A549 (cell line): ENCODE data around the gene FRMD3. TPM values are rescaled to one million over a fixed set of nuclear protein-coding genes. Genes with fewer than 3 reads are reported as not detected.

Source experiments
- ATAC-seq, 2 experiments: fragments of 200-7000 bp in 1 of 2; fragments of >200 bp in 1 of 2; cut with Nextera tagmentation in 1 of 2; cut with Tn5 transposase in 1 of 2; 3 replicates each; pipeline versions ENCODE4 v1.8.0 to v1.9.1; 2018 to 2020; ENCODE audit warnings: mild to moderate bottlenecking in 1 of 2, moderate library complexity in 1 of 2
- CTCF ChIA-PET: fragments of 300-600 bp; sonication (Branson Sonifier 250); formaldehyde crosslinking; extraction: SDS; loops from one replicate; lab custom pipeline; 2021; ENCODE audit warnings: antibody characterized with exemption, inconsistent platforms; lab: Yijun Ruan, JAX
- POLR2A ChIA-PET: fragments of 350-600 bp; formaldehyde crosslinking; extraction: SDS; loops from one replicate; lab custom pipeline; 2021; ENCODE audit warnings: antibody characterized with exemption, inconsistent platforms; lab: Yijun Ruan, JAX
- DNase-seq, 2 experiments: peaks; one replicate each; pipeline versions ENCODE4 v3.0.0 to v3.0.0-alpha.2; 2011 to 2016; ENCODE audit warnings: low read depth in 1 of 2, low spot score in 1 of 2
- FAIRE-seq: peaks from 2 replicates; lab custom pipeline; 2011; peaks lifted over from hg19 to GRCh38; lab: Jason Lieb, UNC
- H3K27ac ChIP-seq, 2 experiments: fragments of >200 bp; sonication (Bioruptor Twin); formaldehyde crosslinking; 3 replicates each; pipeline ENCODE4 v1.5.1; 2016 to 2017
- H3K4me1 ChIP-seq: fragments of >200 bp; sonication (Bioruptor Twin); formaldehyde crosslinking; 3 replicates; pipeline ENCODE4 v1.6.1; 2016
- H3K4me2 ChIP-seq: fragments of >200 bp; sonication (Bioruptor Twin); formaldehyde crosslinking; 3 replicates; pipeline ENCODE4 v1.6.1; 2016
- H3K4me3 ChIP-seq: fragments of >200 bp; sonication (Bioruptor Twin); formaldehyde crosslinking; 3 replicates; pipeline ENCODE4 v1.5.1; 2016
- H3K9me3 ChIP-seq: fragments of >200 bp; sonication (Bioruptor Twin); formaldehyde crosslinking; 3 replicates; pipeline ENCODE4 v1.6.1; 2016
- ATOH8 ChIP-seq: fragments of 250-450 bp; sonication (Bioruptor Pico); IDR thresholded peaks from 2 replicates; pipeline ENCODE4 v1.5.0; 2020; ENCODE audit warnings: low read depth, mild to moderate bottlenecking, moderate library complexity
- CEBPB ChIP-seq, 2 experiments: fragments of >200 bp in 1 of 2; sonication (Bioruptor Twin) in 1 of 2; formaldehyde crosslinking in 1 of 2; IDR thresholded peaks; 2 replicates each; pipeline ENCODE4 v1.6.1; 2012 to 2016
- CHD2 ChIP-seq: fragments of 150-350 bp; IDR thresholded peaks from 2 replicates; pipeline ENCODE4 v1.6.1; 2014; ENCODE audit warnings: low read length; ENCODE audit not compliant: partially characterized antibody
- E2F6 ChIP-seq: IDR thresholded peaks from 2 replicates; pipeline ENCODE4 v1.6.1; 2012; ENCODE audit warnings: low read depth, borderline replicate concordance
- FOSB ChIP-seq: fragments of 250-450 bp; sonication (Bioruptor Pico); IDR thresholded peaks from 2 replicates; pipeline ENCODE4 v1.5.0; 2020; ENCODE audit warnings: mild to moderate bottlenecking, moderate library complexity
- FOSL2 ChIP-seq, 2 experiments: fragments of 450-650 bp in 1 of 2; fragments of >200 bp in 1 of 2; sonication (Bioruptor Twin) in 1 of 2; formaldehyde crosslinking; IDR thresholded peaks; 2 replicates each; pipeline versions ENCODE4 v1.5.0 to v1.6.1; 2016 to 2020; ENCODE audit warnings: mild to moderate bottlenecking in 1 of 2, moderate library complexity in 1 of 2
- HDAC2 ChIP-seq: fragments of 200-600 bp; sonication (generic); IDR thresholded peaks from 2 replicates; pipeline ENCODE4 v1.6.1; 2016
- HEYL ChIP-seq: fragments of 250-450 bp; sonication (Bioruptor Pico); IDR thresholded peaks from 2 replicates; pipeline ENCODE4 v1.8.0; 2021; ENCODE audit warnings: mild to moderate bottlenecking, moderate library complexity
- JUN ChIP-seq, 2 experiments: fragments of >200 bp; sonication (Bioruptor Twin); formaldehyde crosslinking; IDR thresholded peaks; 2 replicates in 1 of 2; 3 replicates in 1 of 2; pipeline ENCODE4 v1.6.1; 2016 to 2017
- KDM1A ChIP-seq: fragments of 200-600 bp; sonication (generic); IDR thresholded peaks from 2 replicates; pipeline ENCODE4 v1.6.1; 2016; ENCODE audit warnings: low read depth, mild to moderate bottlenecking
- KDM5A ChIP-seq: fragments of 200-600 bp; sonication (generic); IDR thresholded peaks from 2 replicates; pipeline ENCODE4 v1.6.1; 2016; ENCODE audit warnings: antibody characterized with exemption, mild to moderate bottlenecking
- MAFK ChIP-seq: fragments of 450-650 bp; IDR thresholded peaks from 2 replicates; pipeline ENCODE4 v1.6.1; 2014; ENCODE audit not compliant: partially characterized antibody
- MAZ ChIP-seq: fragments of 150-350 bp; IDR thresholded peaks from 2 replicates; pipeline ENCODE4 v1.6.1; 2014; ENCODE audit warnings: antibody characterized with exemption, low read depth, low read length, borderline replicate concordance
- NPAS2 ChIP-seq: fragments of 250-450 bp; sonication (Bioruptor Pico); IDR thresholded peaks from 2 replicates; pipeline ENCODE4 v1.8.0; 2022; ENCODE audit warnings: mild to moderate bottlenecking, moderate library complexity, borderline replicate concordance
- NR3C1 ChIP-seq: fragments of >200 bp; sonication (Bioruptor Twin); formaldehyde crosslinking; IDR thresholded peaks from 3 replicates; pipeline ENCODE4 v1.6.1; 2017
- POLR2A ChIP-seq: IDR thresholded peaks from 2 replicates; pipeline ENCODE4 v1.6.1; 2012; ENCODE audit warnings: mild to moderate bottlenecking, low read length
- RNF2 ChIP-seq: fragments of 200-600 bp; sonication (generic); IDR thresholded peaks from 2 replicates; pipeline ENCODE4 v1.6.1; 2016; ENCODE audit warnings: low read depth, mild to moderate bottlenecking, antibody characterized with exemption, moderate library complexity, borderline replicate concordance
- SREBF2 ChIP-seq: fragments of 450-650 bp; IDR thresholded peaks from 2 replicates; pipeline ENCODE4 v1.6.1; 2014; ENCODE audit warnings: mild to moderate bottlenecking, moderate library complexity
- ZC3H11A ChIP-seq: fragments of 450-650 bp; IDR thresholded peaks from 2 replicates; pipeline ENCODE4 v1.6.1; 2014; ENCODE audit warnings: antibody characterized with exemption, mild to moderate bottlenecking
- WGBS: methylation state at CpG from one replicate; pipeline ENCODE4 v1.1.6; 2017; ENCODE audit errors: missing lambda C conversion rate; 5-methylcytosine and 5-hydroxymethylcytosine counted together
- polyA plus RNA-seq, 4 experiments: library from polyadenylated mRNA; depleted of rRNA in 3 of 4; stranded (reverse); fragments of >200 nt; fragmentation: RNase III in 1 of 4; extraction: RNeasy Plus Mini Kit Qiagen cat#74134 plus additional on column Dnase treatment in 1 of 4; gene quantifications; 2 replicates in 3 of 4; 3 replicates in 1 of 4; pipeline ENCODE4 v1.2.3, GENCODE V29; 2011 to 2017
- TF ChIP-seq, protein P1 (sequence below): IDR thresholded peaks from 2 replicates; pipeline ENCODE4 v1.6.1; 2012
- TF ChIP-seq, protein P2 (sequence below): fragments of >200 bp; sonication (Bioruptor Twin); formaldehyde crosslinking; IDR thresholded peaks from 2 replicates; pipeline ENCODE4 v1.6.1; 2016
- TF ChIP-seq, protein P3 (sequence below): fragments of >200 bp; sonication (Bioruptor Twin); formaldehyde crosslinking; IDR thresholded peaks from 3 replicates; pipeline ENCODE4 v1.6.1; 2016
- TF ChIP-seq, protein P4 (sequence below): fragments of 200-600 bp; sonication (generic); IDR thresholded peaks from 2 replicates; pipeline ENCODE4 v1.6.1; 2016; ENCODE audit warnings: antibody characterized with exemption, mild to moderate bottlenecking, moderate library complexity

Gene FRMD3
- polyA plus RNA-seq, 2 of the 4 experiments (the other 2 are of a cell fraction): 1.7 to 3.3 TPM

DNA sequence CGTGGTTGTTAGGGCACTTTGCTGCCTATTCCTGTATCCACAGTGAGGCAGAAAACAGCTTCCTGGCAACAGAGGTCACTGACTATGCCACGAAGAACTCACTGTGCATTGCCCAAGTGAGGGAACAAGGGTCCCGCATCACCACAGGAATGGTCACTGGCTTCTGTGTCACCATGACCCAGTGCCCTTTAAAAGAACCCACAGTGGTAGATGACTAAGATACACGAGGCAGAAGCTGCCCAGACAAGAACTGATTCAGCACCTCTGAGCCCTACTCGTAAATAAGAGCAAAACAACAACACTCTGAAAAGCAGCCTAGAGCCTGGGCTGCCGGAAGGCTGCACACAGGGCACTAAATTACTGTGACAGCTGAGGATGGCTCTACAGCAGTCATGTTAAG lies 238.6 kb downstream of the FRMD3 start:
- Histone ChIP-seq H3K9me3 (no peaks in the 10 kb centered on the region), H3K4me2 (peak overlapping the region; percentile 57), H3K4me3 (no peak overlapping the region), H3K27ac (peak overlapping the region in 1 of 2 experiments; percentile 25; a peak in 1 of 6 replicates), H3K4me1 (peaks cover 18% of the 10 kb centered on the region)
- whole genome bisulfite sequencing: 13% methylated on average over 6 of the region's 6 CpGs
- ATAC-seq: peak; percentile 66 to 88
- TF ChIP-seq, protein P1, sequence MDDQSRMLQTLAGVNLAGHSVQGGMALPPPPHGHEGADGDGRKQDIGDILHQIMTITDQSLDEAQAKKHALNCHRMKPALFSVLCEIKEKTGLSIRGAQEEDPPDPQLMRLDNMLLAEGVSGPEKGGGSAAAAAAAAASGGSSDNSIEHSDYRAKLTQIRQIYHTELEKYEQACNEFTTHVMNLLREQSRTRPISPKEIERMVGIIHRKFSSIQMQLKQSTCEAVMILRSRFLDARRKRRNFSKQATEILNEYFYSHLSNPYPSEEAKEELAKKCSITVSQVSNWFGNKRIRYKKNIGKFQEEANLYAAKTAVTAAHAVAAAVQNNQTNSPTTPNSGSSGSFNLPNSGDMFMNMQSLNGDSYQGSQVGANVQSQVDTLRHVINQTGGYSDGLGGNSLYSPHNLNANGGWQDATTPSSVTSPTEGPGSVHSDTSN: no peak
- TF ChIP-seq E2F6: no peak
- no peak for TF ChIP-seq ZC3H11A
- TF ChIP-seq FOSL2 (IDR thresholded peaks at IDR 0.05): no peak
- peak; percentile 33; the same call in 1 of the 2 replicates for TF ChIP-seq FOSL2 (CRISPR knock-in tag; IDR thresholded peaks at IDR 0.05)
- no peak for TF ChIP-seq HEYL
- TF ChIP-seq, protein P2, sequence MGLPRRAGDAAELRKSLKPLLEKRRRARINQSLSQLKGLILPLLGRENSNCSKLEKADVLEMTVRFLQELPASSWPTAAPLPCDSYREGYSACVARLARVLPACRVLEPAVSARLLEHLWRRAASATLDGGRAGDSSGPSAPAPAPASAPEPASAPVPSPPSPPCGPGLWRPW: no peak
- TF ChIP-seq ATOH8 (CRISPR knock-in tag): no peak
- no peak for TF ChIP-seq MAZ
- peak; percentile 45 for TF ChIP-seq MAFK
- TF ChIP-seq NPAS2 (CRISPR knock-in tag): no peak
- TF ChIP-seq NR3C1: no peak
- TF ChIP-seq JUN (IDR thresholded peaks at IDR 0.05): no peak
- no peak for TF ChIP-seq HDAC2
- TF ChIP-seq POLR2A: no peak
- peak; percentile 31 to 37 for DNase-seq
- ChIA-PET CTCF (no interaction called here), POLR2A (no interaction called here)
- FAIRE-seq: no peak

GRCh38 chr9:83299094-83299493 lies 239.1 kb downstream of the FRMD3 start:
- Histone ChIP-seq H3K27ac (peak overlapping the region in 1 of 2 experiments; percentile 25; a peak in 1 of 6 replicates), H3K4me1 (peaks cover 18% of the 10 kb centered on the region), H3K4me2 (peak overlapping the region; percentile 57), H3K4me3 (no peak overlapping the region), H3K9me3 (no peaks in the 10 kb centered on the region)
- no peak for ATAC-seq
- CTCF ChIA-PET: no interaction called here
- TF ChIP-seq SREBF2 (no peak), CEBPB (IDR thresholded peaks at IDR 0.05) (no peak), RNF2 (no peak), KDM5A (no peak)
- TF ChIP-seq, protein P3, sequence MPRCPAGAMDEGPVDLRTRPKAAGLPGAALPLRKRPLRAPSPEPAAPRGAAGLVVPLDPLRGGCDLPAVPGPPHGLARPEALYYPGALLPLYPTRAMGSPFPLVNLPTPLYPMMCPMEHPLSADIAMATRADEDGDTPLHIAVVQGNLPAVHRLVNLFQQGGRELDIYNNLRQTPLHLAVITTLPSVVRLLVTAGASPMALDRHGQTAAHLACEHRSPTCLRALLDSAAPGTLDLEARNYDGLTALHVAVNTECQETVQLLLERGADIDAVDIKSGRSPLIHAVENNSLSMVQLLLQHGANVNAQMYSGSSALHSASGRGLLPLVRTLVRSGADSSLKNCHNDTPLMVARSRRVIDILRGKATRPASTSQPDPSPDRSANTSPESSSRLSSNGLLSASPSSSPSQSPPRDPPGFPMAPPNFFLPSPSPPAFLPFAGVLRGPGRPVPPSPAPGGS: no peak
- FAIRE-seq: no peak
- DNase-seq: no peak
- WGBS: 34% methylated on average over 2 of the region's 2 CpGs
- POLR2A ChIA-PET: no interaction called here

DNA sequence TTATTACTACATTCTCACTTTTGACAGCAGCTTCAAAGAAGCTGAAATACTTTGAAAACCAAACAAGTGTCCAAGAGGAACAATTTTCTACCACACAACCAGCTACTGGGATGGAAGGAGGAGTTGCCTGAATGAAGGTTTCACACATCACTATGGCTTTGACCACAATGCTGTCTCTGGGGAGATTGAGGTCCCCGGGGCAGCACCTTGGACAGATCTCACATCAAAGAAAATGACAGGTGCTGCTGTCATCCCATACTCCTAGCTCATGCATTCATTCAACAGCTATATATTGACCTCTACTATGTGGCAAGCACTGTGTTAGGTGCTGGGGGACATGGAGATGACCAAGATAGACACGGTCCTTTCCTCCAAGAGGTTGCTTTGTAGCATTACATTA lies 242.1 kb downstream of the FRMD3 start:
- WGBS: 43% methylated on average over 2 of the region's 2 CpGs
- no peak for ATAC-seq
- H3K9me3 ChIP-seq: no peaks in the 10 kb centered on the region
- CTCF ChIA-PET: interaction anchor here (1.2 kb wide), 1 partner anchor 690 kb away, joined by 3 read pairs; no protein-coding TSS in a partner anchor
- no peak overlapping the region for H3K27ac ChIP-seq
- POLR2A ChIA-PET: no interaction called here
- no peak overlapping the region for H3K4me3 ChIP-seq
- no peak for FAIRE-seq
- DNase-seq: no peak
- H3K4me1 ChIP-seq: peaks cover 18% of the 10 kb centered on the region
- no peak overlapping the region for H3K4me2 ChIP-seq
- TF ChIP-seq, protein P4, sequence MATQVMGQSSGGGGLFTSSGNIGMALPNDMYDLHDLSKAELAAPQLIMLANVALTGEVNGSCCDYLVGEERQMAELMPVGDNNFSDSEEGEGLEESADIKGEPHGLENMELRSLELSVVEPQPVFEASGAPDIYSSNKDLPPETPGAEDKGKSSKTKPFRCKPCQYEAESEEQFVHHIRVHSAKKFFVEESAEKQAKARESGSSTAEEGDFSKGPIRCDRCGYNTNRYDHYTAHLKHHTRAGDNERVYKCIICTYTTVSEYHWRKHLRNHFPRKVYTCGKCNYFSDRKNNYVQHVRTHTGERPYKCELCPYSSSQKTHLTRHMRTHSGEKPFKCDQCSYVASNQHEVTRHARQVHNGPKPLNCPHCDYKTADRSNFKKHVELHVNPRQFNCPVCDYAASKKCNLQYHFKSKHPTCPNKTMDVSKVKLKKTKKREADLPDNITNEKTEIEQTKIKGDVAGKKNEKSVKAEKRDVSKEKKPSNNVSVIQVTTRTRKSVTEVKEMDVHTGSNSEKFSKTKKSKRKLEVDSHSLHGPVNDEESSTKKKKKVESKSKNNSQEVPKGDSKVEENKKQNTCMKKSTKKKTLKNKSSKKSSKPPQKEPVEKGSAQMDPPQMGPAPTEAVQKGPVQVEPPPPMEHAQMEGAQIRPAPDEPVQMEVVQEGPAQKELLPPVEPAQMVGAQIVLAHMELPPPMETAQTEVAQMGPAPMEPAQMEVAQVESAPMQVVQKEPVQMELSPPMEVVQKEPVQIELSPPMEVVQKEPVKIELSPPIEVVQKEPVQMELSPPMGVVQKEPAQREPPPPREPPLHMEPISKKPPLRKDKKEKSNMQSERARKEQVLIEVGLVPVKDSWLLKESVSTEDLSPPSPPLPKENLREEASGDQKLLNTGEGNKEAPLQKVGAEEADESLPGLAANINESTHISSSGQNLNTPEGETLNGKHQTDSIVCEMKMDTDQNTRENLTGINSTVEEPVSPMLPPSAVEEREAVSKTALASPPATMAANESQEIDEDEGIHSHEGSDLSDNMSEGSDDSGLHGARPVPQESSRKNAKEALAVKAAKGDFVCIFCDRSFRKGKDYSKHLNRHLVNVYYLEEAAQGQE: peak; percentile 70
- TF ChIP-seq FOSB (CRISPR knock-in tag): no peak
- no peak for TF ChIP-seq KDM1A
- no peak for TF ChIP-seq CEBPB (IDR thresholded peaks at IDR 0.05)
- no peak for TF ChIP-seq CHD2
- TF ChIP-seq, all 56 proteins: peak for 1
